Stomach (tissue), 9 donors: ENCODE data around the gene ELMOD1. TPM values are rescaled to one million over a fixed set of nuclear protein-coding genes. Genes with fewer than 3 reads are reported as not detected.
"Not testable (repeated sequence)": the region's sequence is repeated elsewhere in the genome, so short reads cannot be mapped to it uniquely, and the experiment has no call there.

Experiments
- DNase-seq, 2 donors: peaks; one replicate each; pipeline versions ENCODE4 v3.0.0 to v3.0.0-alpha.2; 2013 to 2019
- H3K27ac ChIP-seq, 5 donors: fragments of 200-600 bp in 4 of 5; sonication (generic) in 4 of 5; one replicate each; pipeline ENCODE4 v1.5.1; 2013 to 2019; ENCODE audit warnings: mild to moderate bottlenecking in 1 of 5, moderate library complexity in 1 of 5
- H3K27me3 ChIP-seq, 3 donors: fragments of 200-600 bp; sonication (generic); one replicate each; pipeline ENCODE4 v1.5.1; 2017 to 2019; ENCODE audit warnings: mixed run types in 1 of 3
- H3K36me3 ChIP-seq, 4 donors: fragments of 200-600 bp; sonication (generic); 1 replicate in 3 of 4; 2 replicates in 1 of 4; pipeline ENCODE4 v1.5.1; 2016 to 2019
- H3K4me1 ChIP-seq, 4 donors: fragments of 200-600 bp; sonication (generic); one replicate each; pipeline ENCODE4 v1.5.1; 2016 to 2019
- H3K4me3 ChIP-seq, 4 donors: fragments of 200-600 bp; sonication (generic) in 3 of 4; one replicate each; pipeline ENCODE4 v1.5.1; 2016 to 2019; ENCODE audit warnings: mild to moderate bottlenecking in 1 of 4
- H3K9me3 ChIP-seq, 4 donors: fragments of 200-600 bp; sonication (generic); one replicate each; pipeline ENCODE4 v1.5.1; 2016 to 2019
- CTCF ChIP-seq, 7 experiments: fragments of 450-650 bp in 4 of 7; fragments of 200-600 bp in 3 of 7; sonication (generic) in 3 of 7; IDR thresholded peaks; one replicate each; pipeline ENCODE4 v1.5.1; 2016 to 2019; ENCODE audit warnings: antibody characterized with exemption in 7 of 7, control low read depth in 2 of 7, mild to moderate bottlenecking in 1 of 7
- EP300 ChIP-seq: sonication (generic); formaldehyde crosslinking; IDR thresholded peaks from one replicate; pipeline ENCODE4 v1.6.1; 2017; ENCODE audit warnings: antibody characterized with exemption
- POLR2A ChIP-seq, 4 donors: fragments of 450-650 bp; IDR thresholded peaks; one replicate each; pipeline ENCODE4 v1.6.1; 2016; ENCODE audit warnings: antibody characterized with exemption in 4 of 4, control low read depth in 2 of 4, mild to moderate bottlenecking in 1 of 4, moderate library complexity in 1 of 4
- POLR2AphosphoS5 ChIP-seq, 3 donors: sonication (generic); formaldehyde crosslinking; IDR thresholded peaks; one replicate each; pipeline ENCODE4 v1.6.1; 2016; ENCODE audit warnings: antibody characterized with exemption in 3 of 3
- WGBS, 5 donors: extraction: QIAGEN DNeasy Blood & Tissue Kit in 3 of 5; methylation state at CpG; one replicate each; pipeline versions ENCODE4 v1.1.5 to v1.1.7; 2013 to 2018; 5-methylcytosine and 5-hydroxymethylcytosine counted together
- intact Hi-C: fragments of 100-400 bp; cut with DNase I; formaldehyde crosslinking; loops from one replicate; pipeline ENCODE4 v1.15.1; 2023; ENCODE audit warnings: low total_unique reads
- polyA plus RNA-seq, 3 donors: library from polyadenylated mRNA; stranded (reverse); fragments of 200-250 nt; gene quantifications; one replicate each; pipeline ENCODE4 v1.2.3, GENCODE V29; 2013
- total RNA-seq, 5 donors: library from RNA; depleted of rRNA; stranded (reverse); fragments of >200 nt; gene quantifications; one replicate each; pipeline versions ENCODE4 v1.1.0 to v1.2.3, GENCODE V29; 2014 to 2016
- donor health status: healthy with polysubstance abuse.
- donor health status: Bipolar disorder and iron deficiency.
- donor health status: healthy.

The ELMOD1 gene
- total and polyA plus RNA-seq, 8 donors = 0.15 to 1.1 (median 0.31) TPM; not detected in 5

- H3K9me3 ChIP-seq = no peaks in the 10 kb centered on the region
- H3K27me3 ChIP-seq = peaks cover 0 to 8% (median 0%) of the 10 kb centered on the region in 3 donors
- H3K36me3 ChIP-seq = no peaks in the 10 kb centered on the region
- no peak overlapping the region for H3K27ac ChIP-seq
- no peak for TF ChIP-seq POLR2A (IDR thresholded peaks at IDR 0.05)
- no peak for TF ChIP-seq CTCF (IDR thresholded peaks at IDR 0.05)
- TF ChIP-seq POLR2AphosphoS5 (IDR thresholded peaks at IDR 0.05) = no peak
- no peak for TF ChIP-seq EP300
- peaks cover 20 to 31% (median 28%) of the 10 kb centered on the region in 4 donors for H3K4me1 ChIP-seq
- intact Hi-C loops = no loop called here
- WGBS, 5 donors = 61 to 76% (median 70%) methylated on average over 5 of the region's 5 CpGs
- DNase-seq = peak in 1 of 2 donors; percentile 13
- H3K4me3 ChIP-seq = no peak overlapping the region
Observed at GRCh38 chr11:107567739-107568335, 23.1 kb upstream of the ELMOD1 start.

- peaks cover 0 to 17% (median 0%) of the 10 kb centered on the region in 3 donors for H3K27me3 ChIP-seq
- no peak for DNase-seq
- no peaks in the 10 kb centered on the region for H3K36me3 ChIP-seq
- no peaks in the 10 kb centered on the region for H3K9me3 ChIP-seq
- no peak overlapping the region for H3K4me3 ChIP-seq
- no peak for TF ChIP-seq EP300
- TF ChIP-seq POLR2A (IDR thresholded peaks at IDR 0.05) = no peak
- TF ChIP-seq POLR2AphosphoS5 (IDR thresholded peaks at IDR 0.05) = no peak
- TF ChIP-seq CTCF (IDR thresholded peaks at IDR 0.05) = no peak
- peaks cover 6 to 13% (median 9%) of the 10 kb centered on the region in 4 donors for H3K4me1 ChIP-seq
- H3K27ac ChIP-seq = no peak overlapping the region
- intact Hi-C loops = loop anchor here (5.0 kb wide), 1 partner anchor 122 kb away; no protein-coding TSS in a partner anchor
- WGBS, 5 donors = 76 to 85% (median 84%) methylated on average over 12 of the region's 12 CpGs
Observed at GRCh38 chr11:107570015-107570414, 20.9 kb upstream of the ELMOD1 start.

GRCh38 chr11:107573438-107573837 lies 17.5 kb upstream of the ELMOD1 start:
- Histone ChIP-seq H3K4me3 (no peak overlapping the region), H3K36me3 (no peaks in the 10 kb centered on the region), H3K9me3 (no peaks in the 10 kb centered on the region), H3K27ac (no peak overlapping the region), H3K4me1 (no peaks in the 10 kb centered on the region), H3K27me3 (peaks cover 0 to 17% (median 0%) of the 10 kb centered on the region in 3 donors)
- no peak for DNase-seq
- WGBS, 5 donors = 53 to 71% (median 64%) methylated on average over 1 of the region's 1 CpG
- intact Hi-C loops = loop anchor here (5.0 kb wide), 1 partner anchor 119 kb away; no protein-coding TSS in a partner anchor
- no peak for TF ChIP-seq EP300
- TF ChIP-seq POLR2A (IDR thresholded peaks at IDR 0.05) = no peak
- no peak for TF ChIP-seq POLR2AphosphoS5 (IDR thresholded peaks at IDR 0.05)
- TF ChIP-seq CTCF (IDR thresholded peaks at IDR 0.05) = no peak

DNA sequence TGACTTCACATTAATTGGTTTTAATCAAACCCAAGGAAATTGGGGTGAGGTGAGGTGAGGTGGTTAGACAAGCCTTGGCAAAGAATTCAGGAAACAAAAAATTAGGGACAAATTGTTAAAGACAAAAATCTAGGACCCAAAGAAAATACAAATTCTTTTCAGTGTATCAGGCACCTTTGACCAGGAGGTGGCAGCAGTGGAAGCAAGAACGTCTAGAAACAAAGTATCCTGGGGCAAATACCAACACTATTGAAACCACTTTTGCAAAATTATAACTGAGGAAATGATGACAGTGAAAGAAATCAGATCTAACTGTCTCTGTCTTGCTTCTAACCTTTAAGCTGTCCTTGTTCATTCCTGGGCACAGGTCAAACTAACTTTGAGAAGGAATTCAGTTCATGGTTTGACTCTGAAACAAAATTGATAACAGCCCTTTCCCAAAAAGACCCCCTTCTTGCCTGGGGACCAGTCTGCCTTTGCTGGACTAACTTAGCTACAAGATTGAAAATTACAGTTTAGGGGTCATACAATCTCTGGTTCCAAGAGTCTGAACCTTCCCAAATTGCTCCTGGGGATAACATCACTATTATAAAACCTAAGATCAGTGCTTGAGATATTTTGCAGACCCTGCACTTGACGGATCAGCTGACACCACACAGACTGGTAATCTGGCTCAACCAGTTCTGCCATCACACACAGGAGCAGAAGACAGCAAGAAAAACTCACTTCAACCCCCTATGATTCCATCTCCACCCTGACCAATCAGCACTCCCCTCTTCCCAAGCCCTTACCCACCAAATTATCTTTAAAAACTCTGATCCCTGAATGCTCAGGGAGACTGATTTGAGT lies 14.2 kb upstream of the ELMOD1 start:
- H3K4me1 ChIP-seq, H3K27ac ChIP-seq, H3K36me3 ChIP-seq, H3K4me3 ChIP-seq, H3K27me3 ChIP-seq, intact Hi-C loops, H3K9me3 ChIP-seq: not testable (repeated sequence)
- WGBS, 5 donors = 11 to 25% (median 16%) methylated on average over 2 of the region's 2 CpGs
- peak in 5 of 7 experiments; percentile 37 to 56 (median 48) for TF ChIP-seq CTCF (IDR thresholded peaks at IDR 0.05)
- peak; percentile 58 to 63 for DNase-seq
